WTC11 (cell line): ENCODE measurements around the gene DPCD.

Source experiments
- CBFB ChIP-seq: sonication (generic); formaldehyde crosslinking; IDR thresholded peaks from 2 replicates; pipeline ENCODE4 v1.8.1; 2022; ENCODE audit warnings: mild to moderate bottlenecking, low read depth, missing genetic modification reagents
- CTCF ChIP-seq: fragments of 200-600 bp; IDR thresholded peaks from 2 replicates; pipeline ENCODE4 v1.8.0; 2022; ENCODE audit warnings: antibody characterized with exemption
- ETV6 ChIP-seq: sonication (generic); formaldehyde crosslinking; IDR thresholded peaks from 2 replicates; pipeline ENCODE4 v1.8.1; 2022; ENCODE audit warnings: mild to moderate bottlenecking, missing genetic modification reagents
- JUN ChIP-seq: sonication (generic); formaldehyde crosslinking; IDR thresholded peaks from 2 replicates; pipeline ENCODE4 v1.8.0; 2023; ENCODE audit warnings: mild to moderate bottlenecking, missing genetic modification reagents
- NR2C2 ChIP-seq: sonication (generic); formaldehyde crosslinking; IDR thresholded peaks from 2 replicates; pipeline ENCODE4 v1.8.0; 2022; ENCODE audit warnings: mild to moderate bottlenecking, missing genetic modification reagents
- PREB ChIP-seq: sonication (generic); formaldehyde crosslinking; IDR thresholded peaks from 2 replicates; pipeline ENCODE4 v1.8.1; 2022; ENCODE audit warnings: mild to moderate bottlenecking, missing genetic modification reagents, moderate library complexity, borderline replicate concordance
- SP1 ChIP-seq: sonication (generic); formaldehyde crosslinking; conservative IDR thresholded peaks from 2 replicates; pipeline ENCODE4 v1.8.1; 2022; ENCODE audit warnings: missing genetic modification reagents
- USF2 ChIP-seq: sonication (generic); formaldehyde crosslinking; IDR thresholded peaks from 2 replicates; pipeline ENCODE4 v1.8.1; 2023; ENCODE audit warnings: mild to moderate bottlenecking, missing genetic modification reagents, moderate library complexity
- ZNF416 ChIP-seq: fragments of 250-450 bp; sonication (Bioruptor Pico); IDR thresholded peaks from 2 replicates; pipeline ENCODE4 v1.9.0; 2021; ENCODE audit warnings: mild to moderate bottlenecking, inconsistent platforms
- ZNF671 ChIP-seq: fragments of 250-450 bp; sonication (Bioruptor Pico); IDR thresholded peaks from 2 replicates; pipeline ENCODE4 v1.8.0; 2021; ENCODE audit warnings: mild to moderate bottlenecking

GRCh38 chr10:101655570-101655969 is 67.4 kb downstream of the DPCD start:
- TF ChIP-seq NR2C2 (no peak), USF2 (no peak), ZNF671 (CRISPR knock-in tag) (no peak), CTCF (no peak), JUN (CRISPR knock-in tag) (no peak), SP1 (CRISPR knock-in tag) (no peak), PREB (CRISPR knock-in tag) (no peak), ZNF416 (CRISPR knock-in tag) (no peak), ETV6 (CRISPR knock-in tag) (no peak), CBFB (CRISPR knock-in tag) (no peak)
